HAP-1 (cell line): Measurements from ENCODE around the gene TXK.

ENCODE experiments used
- DNase-seq, 2 experiments: peaks; one replicate each; pipeline ENCODE4 v3.0.0-alpha.2; 2016 to 2020; ENCODE audit warnings: low spot score in 2 of 2
- H3K27me3 ChIP-seq: fragments of 250-450 bp; sonication (Bioruptor Pico); 2 replicates; pipeline ENCODE4 v1.5.1; 2020; ENCODE audit warnings: low read depth, mild to moderate bottlenecking, moderate library complexity
- H3K36me3 ChIP-seq: fragments of 250-450 bp; sonication (Bioruptor Pico); replicated peaks from 2 replicates; pipeline ENCODE4 v1.5.1; 2020; ENCODE audit warnings: mild to moderate bottlenecking
- H3K4me1 ChIP-seq: fragments of 250-450 bp; sonication (Bioruptor Pico); 2 replicates; pipeline ENCODE4 v1.5.1; 2020; ENCODE audit warnings: mild to moderate bottlenecking
- H3K4me3 ChIP-seq: fragments of 250-450 bp; sonication (Bioruptor Pico); 2 replicates; pipeline ENCODE4 v1.5.1; 2020; ENCODE audit warnings: mild to moderate bottlenecking, moderate library complexity
- H3K9me3 ChIP-seq: fragments of 250-450 bp; sonication (Bioruptor Pico); 2 replicates; pipeline ENCODE4 v1.5.1; 2020; ENCODE audit warnings: mild to moderate bottlenecking, moderate library complexity
- in situ Hi-C: fragments of 300-500 bp; cut with MboI; formaldehyde crosslinking; loops from 3 replicates; pipeline ENCODE4 v1.14.3; 2020; ENCODE audit warnings: low sequenced_read_pairs, inconsistent platforms, mixed read lengths

The TXK gene

DNA sequence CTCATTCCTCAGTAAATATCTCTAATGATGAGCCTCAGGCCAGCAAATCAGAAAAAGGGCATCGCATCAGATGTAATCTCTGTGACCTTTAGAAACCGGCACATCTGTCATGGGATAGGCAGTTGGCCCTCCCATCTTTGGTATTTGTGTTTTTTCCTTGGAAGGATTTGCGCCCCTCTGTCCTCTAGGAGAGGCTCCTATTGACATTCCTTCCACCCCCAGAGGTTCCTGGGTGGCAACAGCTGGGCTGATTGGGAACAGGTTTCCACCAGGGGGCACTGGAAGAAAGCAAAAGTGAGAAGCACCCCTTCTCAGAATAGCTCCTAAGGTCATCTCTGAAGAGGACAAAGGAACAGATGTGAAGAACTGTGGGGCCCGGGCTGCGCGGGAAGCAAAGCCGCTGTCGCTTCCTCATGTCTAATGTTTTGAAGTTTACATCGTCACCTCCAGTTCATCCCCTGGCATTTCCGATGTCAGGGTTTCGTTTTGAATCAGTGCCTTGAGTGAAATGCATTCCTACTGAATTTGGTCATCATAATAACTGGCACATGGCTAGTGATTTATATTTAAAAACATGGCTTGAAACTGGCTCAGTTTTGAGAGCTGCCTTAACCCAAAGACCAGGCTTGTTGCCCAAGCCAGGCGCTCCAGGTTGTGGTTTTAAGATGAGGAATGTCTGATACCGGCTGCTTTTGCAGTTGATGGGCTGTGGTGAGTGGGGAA, 6.2 kb downstream of the TXK start:
- in situ Hi-C loops = loop anchor here (25.0 kb wide), 1 partner anchor 434 kb away; no protein-coding TSS in a partner anchor
- no peaks in the 10 kb centered on the region for H3K9me3 ChIP-seq
- H3K4me3 ChIP-seq = no peak overlapping the region
- H3K27me3 ChIP-seq = no peaks in the 10 kb centered on the region
- H3K36me3 ChIP-seq = no peaks in the 10 kb centered on the region
- H3K4me1 ChIP-seq = peaks cover 4% of the 10 kb centered on the region
- DNase-seq = peak; percentile 66 to 83

- Histone ChIP-seq H3K36me3 (no peaks in the 10 kb centered on the region), H3K4me3 (no peak overlapping the region), H3K4me1 (peaks cover 4% of the 10 kb centered on the region), H3K9me3 (no peaks in the 10 kb centered on the region), H3K27me3 (peaks cover 3% of the 10 kb centered on the region; the same call in 1 of the 2 replicates)
- in situ Hi-C loops = loop anchor here (25.0 kb wide), 1 partner anchor 435 kb away; no protein-coding TSS in a partner anchor
- DNase-seq = no peak
Observed at GRCh38 chr4:48127231-48127630, 6.8 kb downstream of the TXK start.

DNA sequence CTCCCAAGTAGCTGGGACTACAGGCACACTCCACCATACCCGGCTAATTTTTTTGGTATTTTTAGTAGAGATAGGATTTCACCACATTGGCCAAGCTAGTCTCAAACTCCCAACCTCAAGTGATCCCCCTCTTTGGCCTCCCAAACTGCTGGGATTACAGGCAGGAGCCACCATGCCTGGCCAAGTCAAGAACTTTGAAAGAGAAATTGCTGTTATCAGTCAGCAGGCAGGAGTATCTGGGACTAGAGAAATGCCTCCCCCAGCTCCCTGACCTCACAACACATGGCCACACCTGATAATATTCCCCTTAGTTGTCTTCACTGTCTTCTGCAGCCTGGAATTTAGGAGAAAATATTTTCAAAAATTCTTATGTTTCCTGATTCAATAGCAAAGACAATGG, 7.4 kb downstream of the TXK start:
- in situ Hi-C loops = loop anchor here (25.0 kb wide), 1 partner anchor 436 kb away; no protein-coding TSS in a partner anchor
- Histone ChIP-seq H3K27me3 (peaks cover 8% of the 10 kb centered on the region), H3K36me3 (no peaks in the 10 kb centered on the region), H3K9me3 (no peaks in the 10 kb centered on the region), H3K4me3 (no peak overlapping the region), H3K4me1 (peaks cover 4% of the 10 kb centered on the region)
- no peak for DNase-seq

- in situ Hi-C loops = loop anchor here (25.0 kb wide), 1 partner anchor 437 kb away; no protein-coding TSS in a partner anchor
Observed at GRCh38 chr4:48124870-48125269, 9.2 kb downstream of the TXK start.

DNA sequence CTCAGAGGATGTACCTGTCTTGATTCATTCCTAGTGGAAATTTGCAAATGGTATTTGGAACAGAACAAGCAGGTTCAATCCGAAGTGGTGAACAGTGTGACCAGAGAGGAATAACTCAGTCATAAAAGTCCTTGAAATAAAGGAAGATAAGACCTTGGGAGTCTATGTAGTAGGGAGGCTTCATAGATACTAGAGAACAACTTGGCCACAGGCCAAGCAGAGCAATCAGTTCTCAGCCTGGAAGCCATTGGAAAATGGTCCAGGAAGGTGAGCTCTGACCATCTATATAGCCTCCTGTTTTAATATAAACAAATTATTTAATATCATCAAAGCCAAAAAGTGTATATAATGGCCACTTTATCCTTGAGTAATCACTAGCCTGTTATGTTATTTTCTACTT, 11.3 kb downstream of the TXK start:
- peaks cover 9% of the 10 kb centered on the region for H3K27me3 ChIP-seq
- no peaks in the 10 kb centered on the region for H3K9me3 ChIP-seq
- DNase-seq = no peak
- in situ Hi-C loops = no loop called here
- no peak overlapping the region for H3K4me3 ChIP-seq
- no peaks in the 10 kb centered on the region for H3K36me3 ChIP-seq
- H3K4me1 ChIP-seq = no peaks in the 10 kb centered on the region

More at GRCh38 chr4:48124870-48125269, 9.2 kb downstream of the TXK start:
- DNase-seq = no peak
- Histone ChIP-seq H3K36me3 (no peaks in the 10 kb centered on the region), H3K9me3 (no peaks in the 10 kb centered on the region), H3K27me3 (peaks cover 9% of the 10 kb centered on the region), H3K4me1 (peaks cover 4% of the 10 kb centered on the region), H3K4me3 (no peak overlapping the region)

GRCh38 chr4:48121180-48121579, 12.9 kb downstream of the TXK start:
- H3K9me3 ChIP-seq = no peaks in the 10 kb centered on the region
- H3K4me1 ChIP-seq = no peaks in the 10 kb centered on the region
- no peak for DNase-seq
- in situ Hi-C loops = no loop called here
- no peaks in the 10 kb centered on the region for H3K36me3 ChIP-seq
- peaks cover 9% of the 10 kb centered on the region for H3K27me3 ChIP-seq
- no peak overlapping the region for H3K4me3 ChIP-seq

GRCh38 chr4:48120132-48120531, 13.9 kb downstream of the TXK start:
- in situ Hi-C loops = no loop called here
- DNase-seq = no peak

DNA sequence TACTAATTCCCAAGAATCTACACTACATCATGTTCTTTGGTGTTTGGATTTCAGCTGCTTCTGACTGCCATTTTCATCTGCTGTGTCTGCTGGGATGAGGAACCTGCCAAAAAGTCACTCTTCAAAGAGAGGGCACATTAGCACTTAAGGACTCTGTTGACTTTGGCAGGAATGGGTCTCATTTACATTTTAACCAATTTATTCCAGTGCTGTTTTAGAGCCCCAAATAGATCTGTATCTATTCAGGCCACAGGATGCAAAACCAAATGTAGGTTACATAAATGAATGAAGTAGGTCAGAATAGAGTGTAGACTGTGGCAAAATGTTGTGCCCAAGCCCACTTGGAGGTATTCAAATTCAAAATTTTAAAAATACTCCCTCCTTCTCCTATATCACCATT, 14.4 kb downstream of the TXK start:
- H3K27me3 ChIP-seq = peaks cover 9% of the 10 kb centered on the region

More at GRCh38 chr4:48120132-48120531, 13.9 kb downstream of the TXK start:
- H3K27me3 ChIP-seq = peaks cover 9% of the 10 kb centered on the region
- H3K9me3 ChIP-seq = no peaks in the 10 kb centered on the region
- no peaks in the 10 kb centered on the region for H3K4me1 ChIP-seq
- no peak overlapping the region for H3K4me3 ChIP-seq
- no peaks in the 10 kb centered on the region for H3K36me3 ChIP-seq

GRCh38 chr4:48118081-48118480, 16.0 kb downstream of the TXK start:
- peaks cover 9% of the 10 kb centered on the region for H3K27me3 ChIP-seq
- H3K4me1 ChIP-seq = no peaks in the 10 kb centered on the region
- no peaks in the 10 kb centered on the region for H3K36me3 ChIP-seq
- H3K9me3 ChIP-seq = no peaks in the 10 kb centered on the region
- no peak overlapping the region for H3K4me3 ChIP-seq
- in situ Hi-C loops = no loop called here
- DNase-seq = no peak

More for the DNA sequence above, 14.4 kb downstream of the TXK start:
- DNase-seq = no peak
- in situ Hi-C loops = no loop called here
- no peak overlapping the region for H3K4me3 ChIP-seq
- no peaks in the 10 kb centered on the region for H3K4me1 ChIP-seq
- no peaks in the 10 kb centered on the region for H3K36me3 ChIP-seq
- H3K9me3 ChIP-seq = no peaks in the 10 kb centered on the region

- no peak overlapping the region for H3K4me3 ChIP-seq
- in situ Hi-C loops = no loop called here
- peaks cover under 1% of the 10 kb centered on the region; the same call in 1 of the 2 replicates for H3K27me3 ChIP-seq
- H3K4me1 ChIP-seq = no peaks in the 10 kb centered on the region
- H3K36me3 ChIP-seq = no peaks in the 10 kb centered on the region
- no peaks in the 10 kb centered on the region for H3K9me3 ChIP-seq
- DNase-seq = no peak
Observed at GRCh38 chr4:48116582-48116981, 17.5 kb downstream of the TXK start.

DNA sequence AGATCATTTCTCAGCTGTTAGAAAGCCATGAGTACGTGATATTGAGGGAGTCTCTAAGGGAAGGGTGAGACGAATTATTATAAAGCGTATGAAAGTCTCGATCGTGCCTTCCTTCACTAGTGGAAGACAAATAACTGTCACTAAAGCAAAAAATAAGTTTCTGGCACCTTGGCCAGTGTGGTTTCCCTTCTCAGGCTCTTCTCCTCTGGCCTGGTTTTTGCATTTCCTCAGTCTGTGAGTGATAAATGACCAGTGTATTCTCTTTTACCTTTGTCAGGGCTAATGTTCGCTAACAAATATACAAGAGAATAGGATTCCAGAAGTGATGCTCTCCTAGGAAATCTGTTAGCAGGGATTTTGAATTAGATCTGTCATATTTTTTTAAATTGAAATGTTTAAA, 19.6 kb downstream of the TXK start:
- Histone ChIP-seq H3K4me1 (peaks cover 14% of the 10 kb centered on the region), H3K27me3 (no peaks in the 10 kb centered on the region), H3K4me3 (no peak overlapping the region), H3K36me3 (no peaks in the 10 kb centered on the region), H3K9me3 (no peaks in the 10 kb centered on the region)
- in situ Hi-C loops = no loop called here
- no peak for DNase-seq

GRCh38 chr4:48112017-48112667, 21.9 kb downstream of the TXK start:
- in situ Hi-C loops = no loop called here
- Histone ChIP-seq H3K4me3 (no peak overlapping the region), H3K36me3 (no peaks in the 10 kb centered on the region), H3K27me3 (no peaks in the 10 kb centered on the region), H3K4me1 (peaks cover 14% of the 10 kb centered on the region), H3K9me3 (no peaks in the 10 kb centered on the region)
- no peak for DNase-seq

GRCh38 chr4:48110452-48110978, 23.5 kb downstream of the TXK start:
- Histone ChIP-seq H3K9me3 (no peaks in the 10 kb centered on the region), H3K27me3 (no peaks in the 10 kb centered on the region), H3K36me3 (no peaks in the 10 kb centered on the region), H3K4me3 (no peak overlapping the region), H3K4me1 (peaks cover 14% of the 10 kb centered on the region)
- peak in 1 of 2 experiments; percentile 34 for DNase-seq
- in situ Hi-C loops = no loop called here
